ENCODE measurements around the gene C9orf72.

Gene C9orf72

GRCh38 chr9:27590651-27591050 lies 17.4 kb upstream of the C9orf72 start:
- peak overlapping the region; percentile 23; the same call in 1 of the 2 replicates for H3K27ac ChIP-seq (ENCODE audit: low read length)
- H2AFZ ChIP-seq (ENCODE audit: low read length), result no peak overlapping the region
- no peaks in the 10 kb centered on the region for H4K20me1 ChIP-seq (ENCODE audit: insufficient read depth, low read length)
- no peaks in the 10 kb centered on the region for H3K9me3 ChIP-seq (replicated peaks; ENCODE audit: insufficient read depth, low read length)
- no peaks in the 10 kb centered on the region for H3K9me2 ChIP-seq (replicated peaks; ENCODE audit: insufficient read depth, low read length)
- no peaks in the 10 kb centered on the region for H3K79me2 ChIP-seq (ENCODE audit: low read length)
- H3K4me1 ChIP-seq (ENCODE audit: low read length), result no peaks in the 10 kb centered on the region
- no peak for TF ChIP-seq EZH2 (optimal IDR thresholded peaks at IDR 0.05; ENCODE audit: low read depth, low read length)
- TF ChIP-seq CTCF (IDR thresholded peaks at IDR 0.05; ENCODE audit: low read length), result no peak
- TF ChIP-seq EZH2phosphoT487 (IDR thresholded peaks at IDR 0.05; ENCODE audit: low read length), result no peak
- no peak overlapping the region for H3K9ac ChIP-seq (ENCODE audit: low read length)
- no peaks in the 10 kb centered on the region for H3K27me3 ChIP-seq (replicated peaks; ENCODE audit: insufficient read depth, low read length)
- no peak overlapping the region for H3K4me3 ChIP-seq (ENCODE audit: low read length)
- no peaks in the 10 kb centered on the region for H3K36me3 ChIP-seq (replicated peaks; ENCODE audit: insufficient read depth, low read length)
- no peak overlapping the region for H3K4me2 ChIP-seq (ENCODE audit: low read depth, low read length)
- no peaks in the 10 kb centered on the region for H3F3A ChIP-seq (ENCODE audit: insufficient read depth, low read length)
- DNase-seq, result no peak

GRCh38 chr9:27589462-27589861 lies 16.2 kb upstream of the C9orf72 start:
- TF ChIP-seq EZH2 (optimal IDR thresholded peaks at IDR 0.05; ENCODE audit: low read depth, low read length) (no peak), EZH2phosphoT487 (IDR thresholded peaks at IDR 0.05; ENCODE audit: low read length) (no peak), CTCF (IDR thresholded peaks at IDR 0.05; ENCODE audit: low read length) (no peak)

GRCh38 chr9:27586304-27586703 lies 13.0 kb upstream of the C9orf72 start:
- Histone ChIP-seq H2AFZ (ENCODE audit: low read length) (no peak overlapping the region), H3K4me2 (ENCODE audit: low read depth, low read length) (no peak overlapping the region), H3K4me3 (ENCODE audit: low read length) (no peak overlapping the region), H3F3A (ENCODE audit: insufficient read depth, low read length) (no peaks in the 10 kb centered on the region), H3K9me3 (replicated peaks; ENCODE audit: insufficient read depth, low read length) (no peaks in the 10 kb centered on the region), H3K4me1 (ENCODE audit: low read length) (no peaks in the 10 kb centered on the region), H3K79me2 (ENCODE audit: low read length) (no peaks in the 10 kb centered on the region), H3K27ac (ENCODE audit: low read length) (no peak overlapping the region), H4K20me1 (ENCODE audit: insufficient read depth, low read length) (no peaks in the 10 kb centered on the region), H3K27me3 (replicated peaks; ENCODE audit: insufficient read depth, low read length) (no peaks in the 10 kb centered on the region), H3K9me2 (replicated peaks; ENCODE audit: insufficient read depth, low read length) (no peaks in the 10 kb centered on the region), H3K9ac (ENCODE audit: low read length) (no peak overlapping the region), H3K36me3 (replicated peaks; ENCODE audit: insufficient read depth, low read length) (no peaks in the 10 kb centered on the region)
- DNase-seq, result no peak
- TF ChIP-seq EZH2phosphoT487 (IDR thresholded peaks at IDR 0.05; ENCODE audit: low read length) (no peak), CTCF (IDR thresholded peaks at IDR 0.05; ENCODE audit: low read length) (no peak), EZH2 (optimal IDR thresholded peaks at IDR 0.05; ENCODE audit: low read depth, low read length) (no peak)

More at GRCh38 chr9:27589462-27589861, 16.2 kb upstream of the C9orf72 start:
- H3K27ac ChIP-seq (ENCODE audit: low read length), result no peak overlapping the region
- no peak overlapping the region for H3K9ac ChIP-seq (ENCODE audit: low read length)
- no peaks in the 10 kb centered on the region for H3K4me1 ChIP-seq (ENCODE audit: low read length)
- H3K4me3 ChIP-seq (ENCODE audit: low read length), result no peak overlapping the region
- H3K9me3 ChIP-seq (replicated peaks; ENCODE audit: insufficient read depth, low read length), result no peaks in the 10 kb centered on the region
- H3K36me3 ChIP-seq (replicated peaks; ENCODE audit: insufficient read depth, low read length), result no peaks in the 10 kb centered on the region
- H3K4me2 ChIP-seq (ENCODE audit: low read depth, low read length), result no peak overlapping the region
- H3F3A ChIP-seq (ENCODE audit: insufficient read depth, low read length), result no peaks in the 10 kb centered on the region
- no peaks in the 10 kb centered on the region for H3K79me2 ChIP-seq (ENCODE audit: low read length)
- no peaks in the 10 kb centered on the region for H3K9me2 ChIP-seq (replicated peaks; ENCODE audit: insufficient read depth, low read length)
- no peak for DNase-seq
- H2AFZ ChIP-seq (ENCODE audit: low read length), result no peak overlapping the region
- H4K20me1 ChIP-seq (ENCODE audit: insufficient read depth, low read length), result no peaks in the 10 kb centered on the region
- no peaks in the 10 kb centered on the region for H3K27me3 ChIP-seq (replicated peaks; ENCODE audit: insufficient read depth, low read length)

Data from MM.1S (cell line).